GM19397 (cell line): ENCODE data around the gene KRTAP5-7.
"Not testable (repeated sequence)": the region's sequence is repeated elsewhere in the genome, so short reads cannot be mapped to it uniquely, and the experiment has no call there.

Experiments used
- ATAC-seq: cut with Tn5 transposase; IDR thresholded peaks from one replicate; pipeline ENCODE4 v1.9.1; 2021; ENCODE audit warnings: mild to moderate bottlenecking, moderate library complexity; ENCODE audit not compliant: unreplicated experiment

Gene KRTAP5-7

GRCh38 chr11:71556018-71556417 lies 29.0 kb downstream of the KRTAP5-7 start:
- ATAC-seq = no peak

- ATAC-seq = no peak
These were observed 30.2 kb downstream of the KRTAP5-7 start for GRCh38 chr11:71557257-71557656.

- no peak for ATAC-seq
These were observed 31.9 kb downstream of the KRTAP5-7 start for GRCh38 chr11:71558996-71559395.

GRCh38 chr11:71562120-71562519 lies 35.1 kb downstream of the KRTAP5-7 start:
- ATAC-seq = no peak

- no peak for ATAC-seq
These were observed 36.3 kb downstream of the KRTAP5-7 start for GRCh38 chr11:71563406-71563805.

- no peak for ATAC-seq
These were observed 37.4 kb downstream of the KRTAP5-7 start for GRCh38 chr11:71564430-71564829.

- no peak for ATAC-seq
These were observed 38.2 kb downstream of the KRTAP5-7 start, which contains the start of gene KRTAP5-10 for GRCh38 chr11:71565263-71565662. TSS of gene KRTAP5-10 (plus strand) at chr11:71565563. CDS start at chr11:71565588, 25 bp downstream.

GRCh38 chr11:71566081-71566620 lies 39.1 kb downstream of the KRTAP5-7 start:
- ATAC-seq = no peak

- not testable (repeated sequence) for ATAC-seq
These were observed 39.8 kb downstream of the KRTAP5-7 start for GRCh38 chr11:71566626-71567599.

- ATAC-seq = not testable (repeated sequence)
These were observed 40.6 kb downstream of the KRTAP5-7 start for GRCh38 chr11:71567633-71568032.

GRCh38 chr11:71568704-71569349 lies 41.8 kb downstream of the KRTAP5-7 start:
- ATAC-seq = no peak

- not testable (repeated sequence) for ATAC-seq
These were observed 44.2 kb downstream of the KRTAP5-7 start for GRCh38 chr11:71571101-71571850.

GRCh38 chr11:71572811-71573210 lies 45.7 kb downstream of the KRTAP5-7 start:
- no peak for ATAC-seq

GRCh38 chr11:71574418-71574817 lies 47.4 kb downstream of the KRTAP5-7 start:
- no peak for ATAC-seq

- ATAC-seq = no peak
These were observed 48.8 kb downstream of the KRTAP5-7 start for GRCh38 chr11:71575723-71576424.

- ATAC-seq = not testable (repeated sequence)
These were observed 49.8 kb downstream of the KRTAP5-7 start for GRCh38 chr11:71576688-71577465.

- ATAC-seq = no peak
These were observed 50.5 kb downstream of the KRTAP5-7 start for GRCh38 chr11:71577469-71578004.
